ENCODE measurements around the gene ELP5.
A peak's percentile ranks its signal among the peaks of the same experiment; 100 is the strongest.
"Not testable (repeated sequence)": the region's sequence is repeated elsewhere in the genome, so short reads cannot be mapped to it uniquely, and the experiment has no call there.

Gene ELP5

GRCh38 chr17:7237266-7237760 is 14.7 kb upstream of the ELP5 start:
- no peak for DNase-seq

- DNase-seq = peak; percentile 93
Observed at GRCh38 chr17:7237761-7238419, 14.1 kb upstream of the ELP5 start.

GRCh38 chr17:7238420-7239090 is 13.5 kb upstream of the ELP5 start:
- peak; percentile 77 for DNase-seq

- DNase-seq = peak; percentile 100
Observed at GRCh38 chr17:7239091-7240027, 12.7 kb upstream of the ELP5 start, which contains the start of gene PHF23. PHF23 (minus strand) TSS chr17:7239457; CDS start chr17:7239279, 178 bp downstream.

- no peak for DNase-seq
Observed at GRCh38 chr17:7240375-7240774, 11.6 kb upstream of the ELP5 start.

- DNase-seq = no peak
Observed at GRCh38 chr17:7241090-7241733, 10.8 kb upstream of the ELP5 start.

- DNase-seq = peak; percentile 96
Observed at GRCh38 chr17:7241783-7242716, 10.0 kb upstream of the ELP5 start, which contains the start of gene GABARAP. GABARAP (minus strand) TSS chr17:7242449; CDS start chr17:7242330, 119 bp downstream.

GRCh38 chr17:7242717-7243452 is 9.1 kb upstream of the ELP5 start:
- DNase-seq = peak; percentile 97

GRCh38 chr17:7243453-7243729 is 8.6 kb upstream of the ELP5 start:
- no peak for DNase-seq

GRCh38 chr17:7243838-7244237 is 8.2 kb upstream of the ELP5 start:
- not testable (repeated sequence) for DNase-seq

- no peak for DNase-seq
Observed at GRCh38 chr17:7246779-7247178, 5.2 kb upstream of the ELP5 start.

GRCh38 chr17:7248796-7249195 is 3.2 kb upstream of the ELP5 start:
- no peak for DNase-seq

- no peak for DNase-seq
Observed at GRCh38 chr17:7249214-7249613, 2.8 kb upstream of the ELP5 start.

GRCh38 chr17:7249830-7250229 is 2.2 kb upstream of the ELP5 start:
- peak; percentile 52 for DNase-seq

- no peak for DNase-seq
Observed at GRCh38 chr17:7250695-7251627, 1.1 kb upstream of the ELP5 start.

GRCh38 chr17:7251661-7252175 is 297 bp upstream of the ELP5 start, which contains the start of gene CTDNEP1:
CTDNEP1 (minus strand) TSS chr17:7251734; CDS start chr17:7251296, 438 bp downstream.
- DNase-seq = peak; percentile 100

- DNase-seq = no peak
Observed at GRCh38 chr17:7253082-7253481, 1.1 kb downstream of the ELP5 start.

GRCh38 chr17:7254511-7254910 is 2.5 kb downstream of the ELP5 start:
- no peak for DNase-seq

GRCh38 chr17:7256766-7257456 is 4.9 kb downstream of the ELP5 start:
- no peak for DNase-seq
